HG03039 (cell line): Measurements from ENCODE around the gene CPA5.
A peak's percentile ranks its signal among the peaks of the same experiment; 100 is the strongest.

ENCODE experiments used
- ATAC-seq: cut with Tn5 transposase; IDR thresholded peaks from one replicate; pipeline ENCODE4 v1.9.1; 2021; ENCODE audit warnings: mild to moderate bottlenecking, moderate library complexity; ENCODE audit not compliant: unreplicated experiment

Gene CPA5

GRCh38 chr7:130356876-130357611, 12.4 kb downstream of the CPA5 start:
- ATAC-seq = no peak

- ATAC-seq = no peak
These were observed 13.9 kb downstream of the CPA5 start for GRCh38 chr7:130358471-130358870.

- no peak for ATAC-seq
These were observed 14.8 kb downstream of the CPA5 start for GRCh38 chr7:130359276-130359857.

GRCh38 chr7:130360518-130360917, 15.9 kb downstream of the CPA5 start:
- ATAC-seq = no peak

- no peak for ATAC-seq
These were observed 17.1 kb downstream of the CPA5 start for GRCh38 chr7:130361681-130362080.

GRCh38 chr7:130362251-130362816, 17.7 kb downstream of the CPA5 start:
- no peak for ATAC-seq

GRCh38 chr7:130363026-130363847, 18.6 kb downstream of the CPA5 start:
- peak; percentile 44 for ATAC-seq

GRCh38 chr7:130364451-130364850, 19.8 kb downstream of the CPA5 start:
- no peak for ATAC-seq

- ATAC-seq = no peak
These were observed 20.5 kb downstream of the CPA5 start for GRCh38 chr7:130365088-130365487.

GRCh38 chr7:130365511-130366441, 21.2 kb downstream of the CPA5 start:
- no peak for ATAC-seq

GRCh38 chr7:130366564-130366963, 21.9 kb downstream of the CPA5 start:
- ATAC-seq = no peak

GRCh38 chr7:130367088-130367755, 22.6 kb downstream of the CPA5 start:
- no peak for ATAC-seq

- ATAC-seq = no peak
These were observed 23.5 kb downstream of the CPA5 start for GRCh38 chr7:130367836-130368746.

- no peak for ATAC-seq
These were observed 24.6 kb downstream of the CPA5 start for GRCh38 chr7:130369110-130369711.

GRCh38 chr7:130369831-130370550, 25.4 kb downstream of the CPA5 start:
- no peak for ATAC-seq

- ATAC-seq = no peak
These were observed 26.4 kb downstream of the CPA5 start for GRCh38 chr7:130371046-130371445.

GRCh38 chr7:130372402-130373165, 28.0 kb downstream of the CPA5 start:
- no peak for ATAC-seq
